Bronchial epithelial cell (primary cell): Measurements from ENCODE around the gene CSNK1E. TPM values are rescaled to one million over a fixed set of nuclear protein-coding genes. Genes with fewer than 3 reads are reported as not detected.

Experiments
- DNase-seq: peaks from one replicate; pipeline ENCODE4 v3.0.0-alpha.2; 2010; ENCODE audit warnings: low read depth
- FAIRE-seq: peaks from 2 replicates; lab custom pipeline; 2011; peaks lifted over from hg19 to GRCh38; lab: Jason Lieb, UNC
- H3K27me3 ChIP-seq: 2 replicates; pipeline ENCODE4 v1.5.1; 2011; ENCODE audit warnings: low read length; ENCODE audit not compliant: control insufficient read depth, insufficient read depth
- H3K36me3 ChIP-seq: 2 replicates; pipeline ENCODE4 v1.5.1; 2011; ENCODE audit warnings: low read length; ENCODE audit not compliant: control insufficient read depth, insufficient read depth
- H3K4me3 ChIP-seq: 2 replicates; pipeline ENCODE4 v1.5.1; 2011; ENCODE audit warnings: mild to moderate bottlenecking, low read depth, low read length, control low read depth
- CTCF ChIP-seq: IDR thresholded peaks from 2 replicates; pipeline ENCODE4 v1.5.1; 2011; ENCODE audit warnings: mild to moderate bottlenecking, moderate library complexity, low read length, control low read depth, inconsistent platforms; ENCODE audit not compliant: insufficient read depth, severe bottlenecking
- total RNA-seq: library from RNA; depleted of rRNA; stranded (reverse); fragments of >200 nt; gene quantifications from 2 replicates; pipeline ENCODE4 v1.2.1, GENCODE V29; 2014

Gene CSNK1E
- total RNA-seq, 1 donor from 2014 or later, result 181 TPM

- FAIRE-seq, result no peak
- peaks cover 39% of the 10 kb centered on the region for H3K36me3 ChIP-seq
- TF ChIP-seq CTCF, result no peak
- DNase-seq, result no peak
- no peaks in the 10 kb centered on the region for H3K27me3 ChIP-seq
- H3K4me3 ChIP-seq, result no peak overlapping the region
Measured at GRCh38 chr22:38302906-38303305, 14.3 kb downstream of the CSNK1E start.

- H3K27me3 ChIP-seq, result no peaks in the 10 kb centered on the region
- FAIRE-seq (no peak), DNase-seq (no peak)
- peaks cover 54% of the 10 kb centered on the region for H3K36me3 ChIP-seq
- no peak for TF ChIP-seq CTCF
- no peak overlapping the region for H3K4me3 ChIP-seq
Measured at GRCh38 chr22:38300946-38301345, 16.3 kb downstream of the CSNK1E start.

GRCh38 chr22:38300197-38300945 is 16.9 kb downstream of the CSNK1E start:
- Histone ChIP-seq H3K36me3 (peaks cover 59% of the 10 kb centered on the region), H3K27me3 (no peaks in the 10 kb centered on the region), H3K4me3 (no peak overlapping the region)
- DNase-seq, result no peak
- FAIRE-seq, result no peak
- TF ChIP-seq CTCF, result no peak

GRCh38 chr22:38299770-38300102 is 17.5 kb downstream of the CSNK1E start:
- TF ChIP-seq CTCF, result no peak
- Histone ChIP-seq H3K27me3 (no peaks in the 10 kb centered on the region), H3K4me3 (no peak overlapping the region), H3K36me3 (peaks cover 63% of the 10 kb centered on the region)
- FAIRE-seq (peak; percentile 13), DNase-seq (no peak)

- FAIRE-seq (peak; percentile 97), DNase-seq (peak; percentile 99)
- TF ChIP-seq CTCF, result peak; percentile 42
- peaks cover 69% of the 10 kb centered on the region for H3K36me3 ChIP-seq
- H3K4me3 ChIP-seq, result no peak overlapping the region
- H3K27me3 ChIP-seq, result no peaks in the 10 kb centered on the region
Measured at GRCh38 chr22:38298312-38299005, 18.8 kb downstream of the CSNK1E start.

- TF ChIP-seq CTCF, result no peak
- DNase-seq (no peak), FAIRE-seq (no peak)
- Histone ChIP-seq H3K36me3 (peaks cover 75% of the 10 kb centered on the region), H3K27me3 (no peaks in the 10 kb centered on the region), H3K4me3 (no peak overlapping the region)
Measured at GRCh38 chr22:38296372-38296771, 20.9 kb downstream of the CSNK1E start.
